ENCODE results near the gene BEND6. TPM values are rescaled to one million over a fixed set of nuclear protein-coding genes. Genes with fewer than 3 reads are reported as not detected.

The BEND6 gene
- total RNA-seq, 4 donors from 2014 or later, result not detected

GRCh38 chr6:56963793-56964192, 8.9 kb downstream of the BEND6 start:
- H3K9me3 ChIP-seq, result no peaks in the 10 kb centered on the region
- no peak overlapping the region for H3K27ac ChIP-seq
- H3K4me1 ChIP-seq, result no peaks in the 10 kb centered on the region
- H3K4me3 ChIP-seq, result no peak overlapping the region
- TF ChIP-seq CTCF (IDR thresholded peaks at IDR 0.05), result no peak
- TF ChIP-seq EP300 (IDR thresholded peaks at IDR 0.05), result no peak
- no peak for TF ChIP-seq POLR2A (IDR thresholded peaks at IDR 0.05)
- no peak for TF ChIP-seq POLR2AphosphoS5 (IDR thresholded peaks at IDR 0.05)
- WGBS, result 94% methylated on average over 1 of the region's 1 CpG
- no peaks in the 10 kb centered on the region for H3K36me3 ChIP-seq
- no peaks in the 10 kb centered on the region for H3K27me3 ChIP-seq
- DNase-seq (ENCODE audit: low spot score in 2 of 2), result no peak

GRCh38 chr6:56965126-56965525, 10.2 kb downstream of the BEND6 start:
- Histone ChIP-seq H3K27me3 (no peaks in the 10 kb centered on the region), H3K27ac (no peak overlapping the region), H3K4me3 (no peak overlapping the region), H3K4me1 (no peaks in the 10 kb centered on the region), H3K36me3 (no peaks in the 10 kb centered on the region), H3K9me3 (no peaks in the 10 kb centered on the region)
- no peak for DNase-seq (ENCODE audit: low spot score in 2 of 2)
- TF ChIP-seq CTCF (IDR thresholded peaks at IDR 0.05) (no peak), POLR2AphosphoS5 (IDR thresholded peaks at IDR 0.05) (no peak), EP300 (IDR thresholded peaks at IDR 0.05) (no peak), POLR2A (IDR thresholded peaks at IDR 0.05) (no peak)
- WGBS, result 83% methylated on average over 1 of the region's 1 CpG

DNA sequence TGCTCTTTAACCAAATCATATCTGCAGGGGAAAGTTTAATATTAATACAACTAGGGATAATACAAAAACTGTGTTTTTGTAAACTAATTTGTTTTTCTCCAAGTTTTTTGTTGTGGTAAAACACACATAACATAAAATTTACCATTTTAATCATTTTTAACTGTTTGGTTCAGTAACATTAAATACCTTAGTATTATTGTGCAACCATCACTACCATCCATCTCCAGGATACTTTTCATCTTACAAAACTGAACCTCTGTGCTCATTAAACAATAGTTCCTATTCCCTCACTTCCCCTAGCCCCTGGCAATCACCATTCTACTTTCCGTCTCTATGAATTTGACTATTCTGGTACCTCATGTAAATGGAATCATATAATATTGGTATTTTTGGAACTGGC, 15.9 kb downstream of the BEND6 start:
- Histone ChIP-seq H3K4me1 (no peaks in the 10 kb centered on the region), H3K27me3 (no peaks in the 10 kb centered on the region), H3K9me3 (no peaks in the 10 kb centered on the region), H3K4me3 (no peak overlapping the region), H3K36me3 (no peaks in the 10 kb centered on the region), H3K27ac (no peak overlapping the region)
- WGBS, result 100% methylated on average over 1 of the region's 1 CpG
- TF ChIP-seq CTCF (IDR thresholded peaks at IDR 0.05) (no peak), POLR2A (IDR thresholded peaks at IDR 0.05) (no peak), POLR2AphosphoS5 (IDR thresholded peaks at IDR 0.05) (no peak), EP300 (IDR thresholded peaks at IDR 0.05) (no peak)
- no peak for DNase-seq (ENCODE audit: low spot score in 2 of 2)

- Histone ChIP-seq H3K27ac (no peak overlapping the region), H3K4me1 (no peaks in the 10 kb centered on the region), H3K36me3 (no peaks in the 10 kb centered on the region), H3K4me3 (no peak overlapping the region), H3K9me3 (no peaks in the 10 kb centered on the region), H3K27me3 (no peaks in the 10 kb centered on the region)
- no peak for DNase-seq (ENCODE audit: low spot score in 2 of 2)
- TF ChIP-seq EP300 (IDR thresholded peaks at IDR 0.05) (no peak), POLR2AphosphoS5 (IDR thresholded peaks at IDR 0.05) (no peak), CTCF (IDR thresholded peaks at IDR 0.05) (no peak), POLR2A (IDR thresholded peaks at IDR 0.05) (no peak)
- 94% methylated on average over 1 of the region's 1 CpG for WGBS
Measured at GRCh38 chr6:56977192-56977591, 22.3 kb downstream of the BEND6 start.

DNA sequence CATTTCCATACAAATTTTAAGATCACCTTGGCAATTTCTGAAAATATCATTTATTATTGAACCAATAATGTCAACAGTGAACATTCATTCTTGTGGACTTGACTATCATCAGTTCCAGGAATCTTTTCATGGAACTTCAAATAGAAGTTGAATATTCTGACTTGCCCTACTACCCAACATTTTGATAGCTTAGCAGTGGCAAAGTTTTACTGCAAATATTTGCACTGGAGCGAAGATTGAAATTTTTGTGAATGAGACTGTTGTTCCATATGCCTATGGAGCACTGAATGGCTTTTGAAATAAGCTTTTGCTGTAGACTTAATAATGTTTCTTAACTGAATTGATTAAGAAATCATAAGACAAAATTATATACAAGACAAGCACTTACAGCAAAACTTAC, 23.6 kb downstream of the BEND6 start:
- Histone ChIP-seq H3K4me3 (no peak overlapping the region), H3K36me3 (no peaks in the 10 kb centered on the region), H3K9me3 (no peaks in the 10 kb centered on the region), H3K27ac (no peak overlapping the region), H3K27me3 (no peaks in the 10 kb centered on the region), H3K4me1 (no peaks in the 10 kb centered on the region)
- WGBS, result 92% methylated on average over 1 of the region's 1 CpG
- TF ChIP-seq POLR2A (IDR thresholded peaks at IDR 0.05) (no peak), POLR2AphosphoS5 (IDR thresholded peaks at IDR 0.05) (no peak), CTCF (IDR thresholded peaks at IDR 0.05) (no peak), EP300 (IDR thresholded peaks at IDR 0.05) (no peak)
- no peak for DNase-seq (ENCODE audit: low spot score in 2 of 2)
